ENCODE data around the gene PRKAR1A. TPM values are rescaled to one million over a fixed set of nuclear protein-coding genes. Genes with fewer than 3 reads are reported as not detected.

PRKAR1A gene
- total RNA-seq, 1 experiment from 2014 or later = 433 TPM

DNA sequence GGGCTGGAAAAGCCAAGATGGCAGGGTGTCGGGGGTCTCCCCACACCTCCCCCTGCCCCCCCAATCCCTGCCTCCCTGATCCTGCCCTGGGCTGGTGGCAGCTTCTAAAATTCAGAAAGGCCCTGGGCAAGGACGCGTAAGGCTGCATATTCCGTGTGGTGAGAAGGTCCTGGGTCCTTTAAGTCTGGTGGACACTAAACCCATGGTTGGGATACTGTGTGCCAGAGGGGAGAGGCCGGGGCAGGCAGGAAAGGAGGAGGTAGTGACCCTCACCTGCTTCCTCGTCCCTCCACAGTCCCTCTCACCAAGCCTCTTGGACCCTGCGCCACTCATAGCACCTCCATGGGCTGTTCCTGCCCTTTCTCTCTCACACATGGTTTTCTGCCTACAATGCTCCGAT is 28.8 kb downstream of the PRKAR1A start:
- Histone ChIP-seq H3K4me3 (no peak overlapping the region), H3K4me1 (replicated peaks) (no peaks in the 10 kb centered on the region), H3K27me3 (replicated peaks) (no peaks in the 10 kb centered on the region), H3K27ac (no peak overlapping the region), H3K36me3 (peaks cover 41% of the 10 kb centered on the region), H3K9me3 (replicated peaks) (no peaks in the 10 kb centered on the region)
- DNase-seq (ENCODE audit: low read depth in 1 of 2, low spot score in 2 of 2) = no peak

DNA sequence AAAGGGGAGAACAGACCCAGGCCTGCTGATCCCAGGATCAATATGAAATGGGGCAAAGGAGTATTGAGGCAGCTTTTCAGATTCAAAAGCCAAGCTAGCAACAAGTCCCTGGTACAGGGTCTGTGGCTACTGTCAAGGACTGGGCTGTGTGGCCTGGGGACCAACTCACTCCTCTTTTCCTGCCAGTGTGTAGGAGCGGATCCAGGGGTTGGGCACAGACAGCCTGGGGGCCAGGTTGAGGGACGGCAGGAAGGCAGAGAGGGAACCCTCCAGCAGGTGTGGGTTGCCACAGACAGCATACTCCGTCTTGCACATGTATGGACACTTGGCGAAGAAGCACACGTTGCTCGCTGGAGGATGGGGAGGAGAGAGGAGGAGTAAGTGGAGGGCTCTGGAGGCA is 29.6 kb downstream of the PRKAR1A start:
- DNase-seq (ENCODE audit: low read depth in 1 of 2, low spot score in 2 of 2) = no peak
- Histone ChIP-seq H3K27me3 (replicated peaks) (no peaks in the 10 kb centered on the region), H3K36me3 (peaks cover 33% of the 10 kb centered on the region), H3K4me1 (replicated peaks) (no peaks in the 10 kb centered on the region), H3K4me3 (no peak overlapping the region), H3K27ac (no peak overlapping the region), H3K9me3 (replicated peaks) (no peaks in the 10 kb centered on the region)

DNA sequence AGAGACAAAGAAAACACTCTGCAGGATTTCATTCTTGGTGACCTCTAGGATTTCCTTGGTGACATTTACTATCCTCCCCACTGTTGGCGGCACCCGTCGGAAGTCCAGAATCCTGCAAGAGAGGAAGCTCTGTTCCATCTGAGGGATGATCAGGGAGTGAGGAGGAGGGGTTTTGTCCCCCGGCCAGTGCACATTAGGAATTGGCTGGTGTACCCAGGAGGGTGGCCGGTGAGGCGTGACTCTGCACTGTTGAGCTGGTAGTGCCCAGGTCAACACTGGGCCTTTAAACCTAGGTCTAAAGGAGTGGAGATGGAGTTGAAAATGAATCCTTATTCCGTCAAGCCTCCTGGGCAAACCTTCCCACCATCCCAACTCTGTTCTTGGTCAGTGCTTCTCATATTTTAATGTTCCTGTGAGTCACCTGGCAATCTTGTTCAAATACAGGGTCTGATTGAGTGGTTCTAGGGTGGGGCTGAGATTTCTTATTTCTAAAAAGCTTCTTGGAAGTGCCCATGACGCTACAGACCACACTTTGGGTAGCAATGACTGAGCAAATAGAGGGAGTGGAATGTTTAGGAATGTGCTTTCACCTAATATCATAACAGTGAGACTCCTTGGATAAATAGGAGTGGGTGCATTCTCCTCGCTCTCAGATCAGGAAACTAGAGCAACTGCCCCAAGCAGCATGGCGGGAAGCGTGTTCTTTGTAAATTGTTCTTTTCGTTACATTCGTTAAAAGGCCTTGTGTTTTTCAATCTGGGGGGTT is 30.7 kb downstream of the PRKAR1A start:
- no peaks in the 10 kb centered on the region for H3K27me3 ChIP-seq (replicated peaks)
- DNase-seq (ENCODE audit: low read depth in 1 of 2, low spot score in 2 of 2) = no peak
- no peak overlapping the region for H3K27ac ChIP-seq

DNA sequence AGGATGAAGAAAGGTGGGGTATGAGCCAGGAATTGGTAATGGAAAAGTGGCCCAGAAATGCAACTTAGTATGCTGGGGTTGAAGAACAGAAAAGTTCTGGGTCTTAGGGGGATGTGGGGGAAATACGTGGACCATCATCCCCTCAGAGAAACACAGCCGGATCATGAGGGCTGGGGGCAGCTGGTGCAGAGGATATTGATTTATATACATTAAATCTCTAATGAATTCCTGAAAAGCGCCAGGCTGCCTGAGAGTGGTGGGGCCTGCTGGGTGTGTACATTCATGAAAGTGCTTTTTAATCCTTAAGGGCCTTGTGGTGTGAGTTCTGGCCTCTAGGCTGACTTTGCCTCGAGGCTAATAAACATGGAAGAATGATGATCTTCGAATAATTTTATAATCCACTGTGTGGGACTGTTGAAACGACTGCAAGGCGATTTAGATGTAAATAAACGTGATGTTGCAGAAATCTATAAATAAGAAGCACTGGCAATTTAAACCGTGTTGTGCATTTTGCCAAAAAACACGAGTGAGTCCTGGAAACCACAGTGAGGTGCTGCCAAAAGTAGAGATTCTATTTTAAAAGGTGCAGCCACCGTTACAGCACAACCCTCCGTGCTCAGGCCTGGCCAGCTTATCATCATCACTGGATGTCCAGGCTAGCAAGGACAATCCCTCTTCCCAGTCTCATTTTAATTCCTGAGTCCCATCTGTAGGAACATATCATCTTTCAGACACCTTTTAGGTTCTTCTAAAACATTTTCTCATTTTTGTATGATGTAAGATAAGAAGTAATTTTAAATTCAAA is 32.1 kb downstream of the PRKAR1A start:
- H3K4me1 ChIP-seq (replicated peaks) = no peaks in the 10 kb centered on the region
- no peaks in the 10 kb centered on the region for H3K9me3 ChIP-seq (replicated peaks)
- H3K4me3 ChIP-seq = no peak overlapping the region
- H3K27me3 ChIP-seq (replicated peaks) = no peaks in the 10 kb centered on the region
- peaks cover 9% of the 10 kb centered on the region for H3K36me3 ChIP-seq
- H3K27ac ChIP-seq = no peak overlapping the region
- no peak for DNase-seq (ENCODE audit: low read depth in 1 of 2, low spot score in 2 of 2)

More for the DNA sequence above, 30.7 kb downstream of the PRKAR1A start:
- Histone ChIP-seq H3K4me3 (no peak overlapping the region), H3K9me3 (replicated peaks) (no peaks in the 10 kb centered on the region), H3K4me1 (replicated peaks) (no peaks in the 10 kb centered on the region), H3K36me3 (peaks cover 22% of the 10 kb centered on the region)

DNA sequence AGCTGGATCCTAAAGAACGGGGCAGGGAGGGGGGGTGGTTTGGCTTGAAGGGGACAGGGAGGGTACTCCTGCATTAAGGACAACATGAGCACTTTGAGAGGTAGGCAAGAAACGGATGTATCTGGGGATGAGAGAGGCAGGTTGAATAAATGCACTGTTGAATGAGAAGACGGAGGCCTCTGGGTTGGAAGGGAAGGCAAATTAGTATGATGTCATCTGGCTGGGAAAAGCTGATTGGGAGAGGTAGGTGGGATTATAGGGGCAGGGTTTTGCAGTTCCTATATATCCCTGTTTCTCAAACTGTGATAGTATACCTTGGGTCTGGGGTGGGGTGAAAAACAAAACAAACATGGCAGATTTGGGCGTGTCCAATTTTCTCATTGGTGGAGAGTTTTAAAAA is 44.3 kb downstream of the PRKAR1A start:
- DNase-seq (ENCODE audit: low read depth in 1 of 2, low spot score in 2 of 2) = no peak
- no peak overlapping the region for H3K4me3 ChIP-seq
- H3K27me3 ChIP-seq (replicated peaks) = no peaks in the 10 kb centered on the region
- H3K4me1 ChIP-seq (replicated peaks) = no peaks in the 10 kb centered on the region
- no peaks in the 10 kb centered on the region for H3K9me3 ChIP-seq (replicated peaks)
- H3K27ac ChIP-seq = no peak overlapping the region
- no peaks in the 10 kb centered on the region for H3K36me3 ChIP-seq

DNA sequence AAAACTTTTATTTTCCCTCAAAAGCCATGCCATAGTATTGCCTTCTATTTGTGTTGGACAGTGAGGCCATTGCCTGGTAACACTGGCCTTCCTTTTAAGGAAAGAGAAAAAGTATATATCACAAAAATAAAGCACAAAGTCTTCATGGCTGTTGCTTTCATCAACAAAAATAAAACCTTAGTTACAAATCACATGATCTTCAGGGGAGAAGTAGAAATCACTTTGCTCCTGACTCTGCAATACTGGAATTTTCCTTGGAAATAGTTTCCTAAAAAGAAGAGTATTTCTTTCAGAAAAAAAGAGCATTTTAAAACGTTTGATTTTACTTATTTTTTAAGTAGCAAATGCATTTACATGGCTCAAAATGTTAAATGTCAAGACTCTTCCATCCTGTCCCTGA is 47.1 kb downstream of the PRKAR1A start:
- Histone ChIP-seq H3K4me3 (no peak overlapping the region), H3K9me3 (replicated peaks) (no peaks in the 10 kb centered on the region), H3K27ac (no peak overlapping the region), H3K4me1 (replicated peaks) (no peaks in the 10 kb centered on the region), H3K36me3 (no peaks in the 10 kb centered on the region), H3K27me3 (replicated peaks) (no peaks in the 10 kb centered on the region)
- DNase-seq (ENCODE audit: low read depth in 1 of 2, low spot score in 2 of 2) = no peak

DNA sequence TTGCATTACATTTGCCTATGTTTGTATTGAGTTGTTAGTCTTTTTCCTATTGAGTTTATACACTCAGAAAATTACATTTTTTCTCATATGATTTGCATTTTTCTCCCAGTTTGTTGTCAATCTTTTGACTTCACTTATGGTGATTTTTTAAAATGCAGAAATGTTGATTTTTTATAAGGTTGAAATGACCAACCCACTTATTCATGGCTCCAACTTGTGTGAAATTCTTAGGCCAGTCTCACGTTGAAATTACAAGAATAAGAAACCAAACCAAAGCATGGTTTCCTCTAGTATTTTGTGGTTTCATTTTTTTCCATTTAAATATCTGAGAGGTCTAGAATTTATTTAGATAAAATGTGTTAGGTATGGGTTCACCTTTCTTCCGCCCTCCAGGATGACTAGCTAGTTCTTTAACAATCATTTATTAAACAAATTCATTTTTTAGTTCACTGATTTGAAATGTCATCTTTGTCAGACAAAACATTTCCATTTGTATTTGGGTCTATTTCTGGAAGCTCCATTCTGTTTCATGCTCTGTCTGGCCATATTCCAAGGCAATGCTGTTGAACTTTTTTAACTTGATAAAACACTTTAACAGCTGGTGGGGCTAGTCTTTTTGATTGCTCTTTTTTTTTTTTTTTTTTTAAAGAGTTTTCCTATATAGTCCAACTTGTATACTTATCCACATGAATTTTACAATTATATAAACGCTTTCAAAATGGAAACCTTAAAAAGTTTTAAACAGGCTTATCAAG is 48.9 kb downstream of the PRKAR1A start:
- Histone ChIP-seq H3K4me3 (no peak overlapping the region), H3K4me1 (replicated peaks) (no peaks in the 10 kb centered on the region)
- DNase-seq (ENCODE audit: low read depth in 1 of 2, low spot score in 2 of 2) = no peak

DNA sequence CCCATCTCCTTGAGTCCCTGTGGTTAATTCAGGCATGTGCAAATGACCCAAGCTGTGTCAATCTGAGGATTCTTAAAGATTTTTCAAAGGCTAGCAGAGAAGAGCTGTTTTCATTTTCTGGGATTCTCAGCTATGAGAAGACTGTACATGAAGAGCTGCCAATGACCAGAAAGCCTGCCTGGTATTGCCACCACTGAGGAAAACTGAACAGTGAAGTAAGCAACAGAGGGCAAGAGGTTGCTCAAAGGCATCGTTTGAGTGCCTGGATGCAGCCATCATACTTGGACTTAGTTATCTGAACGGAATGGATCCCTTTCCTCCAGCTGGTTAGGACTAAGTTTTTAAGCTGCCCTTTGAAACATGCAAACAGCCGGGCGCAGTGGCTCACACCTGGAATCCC is 50.5 kb downstream of the PRKAR1A start:
- H3K27me3 ChIP-seq (replicated peaks) = no peaks in the 10 kb centered on the region; the same call in 1 of the 2 replicates
- H3K9me3 ChIP-seq (replicated peaks) = no peaks in the 10 kb centered on the region
- no peak overlapping the region for H3K4me3 ChIP-seq
- no peak for DNase-seq (ENCODE audit: low read depth in 1 of 2, low spot score in 2 of 2)
- no peak overlapping the region for H3K27ac ChIP-seq
- H3K36me3 ChIP-seq = no peaks in the 10 kb centered on the region
- H3K4me1 ChIP-seq (replicated peaks) = no peaks in the 10 kb centered on the region

More for the DNA sequence above, 48.9 kb downstream of the PRKAR1A start:
- no peaks in the 10 kb centered on the region for H3K9me3 ChIP-seq (replicated peaks)
- H3K36me3 ChIP-seq = no peaks in the 10 kb centered on the region
- no peaks in the 10 kb centered on the region; the same call in 1 of the 2 replicates for H3K27me3 ChIP-seq (replicated peaks)
- no peak overlapping the region for H3K27ac ChIP-seq

DNA sequence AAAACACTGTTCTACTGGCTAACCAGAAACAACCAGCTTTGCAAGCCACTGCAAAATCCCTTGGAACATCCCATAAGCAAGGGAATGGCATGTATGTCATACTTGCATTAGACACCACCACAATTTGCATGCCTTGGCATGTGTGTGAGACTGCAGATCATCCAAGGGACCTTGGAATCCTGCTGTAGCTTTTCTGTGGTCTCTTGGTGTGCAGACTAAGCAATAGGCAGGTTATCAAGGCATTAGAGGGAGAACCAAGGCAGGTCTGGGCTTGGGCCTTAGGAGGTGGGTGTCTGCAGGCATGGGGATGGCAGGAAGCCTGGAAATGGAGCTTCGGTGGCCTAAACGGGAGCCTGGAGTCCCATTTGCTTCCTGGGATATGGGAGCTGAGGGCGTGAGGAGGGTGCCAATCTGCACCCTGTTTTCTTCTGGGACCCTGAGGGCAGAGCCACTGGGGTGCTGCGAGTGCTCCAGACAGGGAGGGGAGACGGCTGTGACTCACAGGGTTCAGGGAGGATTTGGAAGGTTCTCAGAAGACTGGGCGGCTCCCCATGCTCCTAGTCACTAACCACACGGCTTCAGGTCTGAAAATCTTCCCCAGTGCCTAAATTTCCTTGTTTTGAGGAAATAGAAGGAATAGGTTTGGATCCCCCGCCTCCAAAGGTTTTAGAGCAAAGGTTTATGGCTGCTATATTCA is 52.3 kb downstream of the PRKAR1A start:
- no peak for DNase-seq (ENCODE audit: low read depth in 1 of 2, low spot score in 2 of 2)
- Histone ChIP-seq H3K27ac (no peak overlapping the region), H3K9me3 (replicated peaks) (no peaks in the 10 kb centered on the region), H3K4me3 (no peak overlapping the region), H3K36me3 (no peaks in the 10 kb centered on the region), H3K4me1 (replicated peaks) (no peaks in the 10 kb centered on the region), H3K27me3 (replicated peaks) (no peaks in the 10 kb centered on the region; the same call in 1 of the 2 replicates)

DNA sequence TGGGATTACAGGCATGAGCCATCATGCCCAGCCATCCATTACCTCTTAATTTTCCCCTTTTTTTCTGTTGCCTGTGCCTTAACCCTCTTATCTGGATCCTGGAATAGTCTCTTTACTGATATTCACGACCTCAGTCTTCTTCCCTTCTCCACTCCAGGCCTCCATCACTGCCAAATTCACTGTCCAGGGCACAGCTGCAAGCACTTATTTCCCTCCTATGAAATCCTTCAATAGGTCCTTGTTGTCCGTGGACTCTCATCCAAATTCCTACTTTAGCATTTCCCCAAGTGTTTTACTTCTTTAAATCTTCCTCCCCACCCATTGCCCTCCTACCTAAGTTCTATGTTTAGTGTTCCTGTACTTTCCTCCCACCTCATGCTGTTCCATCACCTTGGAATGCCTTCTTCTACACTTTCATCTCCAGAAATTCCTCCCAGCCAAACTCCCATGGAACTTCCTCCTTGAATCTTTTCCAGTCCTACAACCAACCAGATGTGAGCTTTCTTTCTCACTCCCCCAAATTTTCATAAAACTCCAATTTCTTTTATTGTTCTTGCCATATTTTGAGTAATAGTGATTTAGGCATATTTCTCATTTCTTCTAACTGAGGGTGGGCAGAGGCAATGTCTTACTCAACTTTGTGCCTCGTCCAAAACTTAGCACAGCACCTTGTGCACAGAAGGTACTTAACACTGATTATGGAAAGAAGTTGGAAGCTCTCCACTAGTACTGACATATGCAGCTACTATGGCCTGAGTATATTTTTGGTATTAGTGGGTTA is 53.6 kb downstream of the PRKAR1A start:
- no peak overlapping the region for H3K4me3 ChIP-seq
- H3K36me3 ChIP-seq = no peaks in the 10 kb centered on the region
- H3K27ac ChIP-seq = no peak overlapping the region
- H3K27me3 ChIP-seq (replicated peaks) = no peaks in the 10 kb centered on the region; the same call in 1 of the 2 replicates
- H3K4me1 ChIP-seq (replicated peaks) = no peaks in the 10 kb centered on the region
- DNase-seq (ENCODE audit: low read depth in 1 of 2, low spot score in 2 of 2) = no peak
- H3K9me3 ChIP-seq (replicated peaks) = no peaks in the 10 kb centered on the region

DNA sequence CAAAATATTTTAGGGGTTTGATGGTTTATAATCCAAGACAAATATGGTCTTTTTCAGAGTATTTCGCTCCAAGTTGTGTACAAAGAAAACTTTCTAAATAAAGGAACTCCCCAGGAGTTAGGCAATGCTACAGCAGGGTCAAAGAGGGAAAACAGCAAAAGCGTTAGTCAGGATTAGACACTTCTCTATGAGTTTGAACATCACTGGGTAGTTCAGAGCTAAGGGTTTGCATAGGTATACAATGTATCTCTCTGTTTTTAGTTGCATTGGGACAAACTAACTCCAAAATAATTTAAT is 54.2 kb downstream of the PRKAR1A start:
- Histone ChIP-seq H3K9me3 (replicated peaks) (no peaks in the 10 kb centered on the region), H3K27ac (no peak overlapping the region), H3K36me3 (no peaks in the 10 kb centered on the region), H3K27me3 (replicated peaks) (no peaks in the 10 kb centered on the region; the same call in 1 of the 2 replicates), H3K4me3 (no peak overlapping the region), H3K4me1 (replicated peaks) (no peaks in the 10 kb centered on the region)
- no peak for DNase-seq (ENCODE audit: low read depth in 1 of 2, low spot score in 2 of 2)

DNA sequence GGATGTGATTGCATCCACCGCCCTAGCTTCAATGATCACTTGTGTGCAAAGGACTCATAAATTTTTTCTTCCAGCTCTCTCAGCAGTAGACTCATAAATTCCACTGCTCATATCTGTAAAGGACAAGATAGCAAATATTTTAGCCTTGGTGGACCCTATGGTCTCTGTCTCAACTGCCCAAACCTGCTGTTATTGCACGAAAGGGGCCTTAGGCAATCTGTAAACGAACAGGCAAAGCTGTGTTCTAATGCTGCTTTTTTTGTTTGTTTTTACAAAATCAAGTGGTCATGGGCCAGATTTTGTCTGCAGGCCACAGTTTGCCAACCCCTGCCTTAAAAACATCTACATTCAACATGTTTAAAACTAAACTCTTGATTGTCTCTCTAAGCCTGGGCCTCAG is 54.8 kb downstream of the PRKAR1A start:
- no peaks in the 10 kb centered on the region for H3K4me1 ChIP-seq (replicated peaks)
- H3K27me3 ChIP-seq (replicated peaks) = no peaks in the 10 kb centered on the region; the same call in 1 of the 2 replicates
- no peak overlapping the region for H3K4me3 ChIP-seq
- no peak for DNase-seq (ENCODE audit: low read depth in 1 of 2, low spot score in 2 of 2)
- no peaks in the 10 kb centered on the region for H3K36me3 ChIP-seq
- no peaks in the 10 kb centered on the region for H3K9me3 ChIP-seq (replicated peaks)
- H3K27ac ChIP-seq = no peak overlapping the region

DNA sequence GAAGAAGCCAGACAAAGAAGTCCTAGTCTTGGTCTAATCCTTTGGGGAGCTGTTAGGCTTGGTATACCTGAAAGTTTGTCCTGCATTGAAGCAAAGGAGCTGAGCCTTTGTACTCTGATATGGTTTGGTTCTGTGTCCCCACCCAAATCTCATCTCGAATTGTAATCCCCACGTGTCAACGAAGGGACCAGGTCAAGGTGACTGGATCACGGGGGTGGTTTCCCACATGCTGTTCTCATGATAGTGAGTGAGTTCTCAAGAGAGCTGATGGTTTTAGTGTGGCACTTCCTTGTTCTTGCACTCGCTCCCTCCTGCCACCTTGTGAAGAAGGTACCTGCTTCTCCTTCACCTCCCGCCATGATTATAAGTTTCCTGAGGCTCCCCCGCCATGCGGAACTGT is 55.4 kb downstream of the PRKAR1A start:
- Histone ChIP-seq H3K27ac (no peak overlapping the region), H3K36me3 (no peaks in the 10 kb centered on the region), H3K9me3 (replicated peaks) (no peaks in the 10 kb centered on the region), H3K27me3 (replicated peaks) (no peaks in the 10 kb centered on the region; the same call in 1 of the 2 replicates), H3K4me1 (replicated peaks) (no peaks in the 10 kb centered on the region), H3K4me3 (no peak overlapping the region)
- no peak for DNase-seq (ENCODE audit: low read depth in 1 of 2, low spot score in 2 of 2)

Measured in SJSA1 (cell line).